Stimulated activated memory B cell treated with anti-CD40 and anti-IgM and Interleukin-4, amounts not matched to agents 10 μg/mL and 1 μg/mL and 100 μg/mL, for 72 hours (primary cell): ENCODE results near the gene COL20A1.

Source experiments
- ATAC-seq: fragments of 150-1000 bp; cut with Tn5 transposase; 2 replicates; pipeline ENCODE4 v1.10.0; 2021
- H3K27ac Mint-ChIP-seq: one replicate; pipeline ENCODE4 v1.8.0; 2022; ENCODE audit warnings: mild to moderate bottlenecking, mixed read lengths
- H3K27me3 Mint-ChIP-seq: one replicate; pipeline ENCODE4 v1.8.0; 2022; ENCODE audit warnings: mixed read lengths
- H3K36me3 Mint-ChIP-seq: one replicate; pipeline ENCODE4 v1.8.0; 2022; ENCODE audit warnings: mixed read lengths
- H3K4me1 Mint-ChIP-seq: one replicate; pipeline ENCODE4 v1.8.0; 2022; ENCODE audit warnings: mixed read lengths
- H3K4me3 Mint-ChIP-seq: one replicate; pipeline ENCODE4 v1.8.0; 2022; ENCODE audit warnings: mild to moderate bottlenecking, moderate library complexity, mixed read lengths
- H3K9me3 Mint-ChIP-seq: one replicate; pipeline ENCODE4 v1.8.0; 2022; ENCODE audit warnings: mixed read lengths

Gene COL20A1

DNA sequence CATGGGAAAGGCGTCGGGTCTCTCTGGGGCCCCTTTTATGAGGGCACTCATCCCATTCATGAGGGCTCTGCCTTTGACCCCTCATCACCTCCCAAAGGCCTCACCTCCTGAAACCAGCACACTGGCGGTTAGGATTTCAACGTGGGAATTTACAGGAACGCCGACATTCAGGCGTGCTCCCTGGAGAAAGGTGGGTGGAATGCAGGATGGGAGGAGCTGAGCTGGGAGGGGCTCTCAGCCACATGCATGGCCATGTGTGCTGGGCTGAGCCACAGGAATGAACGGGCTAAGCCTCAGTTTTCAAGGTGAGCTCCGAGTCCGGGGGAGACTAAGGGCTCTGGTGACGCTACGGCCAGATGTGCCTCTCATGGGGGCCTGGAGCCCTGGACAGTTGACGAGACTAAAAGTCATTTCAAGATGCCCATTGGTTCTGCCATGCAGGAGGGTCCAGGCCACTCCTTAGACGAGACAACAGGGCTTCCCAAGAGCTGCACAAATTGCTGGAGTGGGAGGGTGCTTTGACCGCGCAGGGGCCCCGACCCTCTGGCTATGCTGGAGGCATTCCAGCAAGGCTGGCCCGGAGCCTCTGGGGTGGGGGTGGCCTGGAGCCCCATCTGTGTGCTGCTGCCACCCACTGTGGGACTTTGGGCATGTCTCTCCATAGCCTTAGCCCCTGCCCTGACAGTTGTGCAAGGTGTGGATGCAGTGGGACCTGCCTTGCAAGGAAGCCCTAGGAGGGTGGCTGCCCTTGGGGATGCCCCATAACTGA is 24.1 kb upstream of the COL20A1 start:
- ATAC-seq, result no peak
- peaks cover 14% of the 10 kb centered on the region for H3K4me1 Mint-ChIP-seq
- no peak overlapping the region for H3K27ac Mint-ChIP-seq
- no peaks in the 10 kb centered on the region for H3K9me3 Mint-ChIP-seq
- no peak overlapping the region for H3K4me3 Mint-ChIP-seq
- peaks cover 33% of the 10 kb centered on the region for H3K27me3 Mint-ChIP-seq
- no peaks in the 10 kb centered on the region for H3K36me3 Mint-ChIP-seq

- Mint-ChIP-seq H3K27me3 (peaks cover 24% of the 10 kb centered on the region), H3K9me3 (no peaks in the 10 kb centered on the region), H3K27ac (no peak overlapping the region), H3K4me1 (peaks cover 22% of the 10 kb centered on the region), H3K36me3 (no peaks in the 10 kb centered on the region), H3K4me3 (no peak overlapping the region)
- ATAC-seq, result no peak
Measured at GRCh38 chr20:63269724-63270123, 23.3 kb upstream of the COL20A1 start.

DNA sequence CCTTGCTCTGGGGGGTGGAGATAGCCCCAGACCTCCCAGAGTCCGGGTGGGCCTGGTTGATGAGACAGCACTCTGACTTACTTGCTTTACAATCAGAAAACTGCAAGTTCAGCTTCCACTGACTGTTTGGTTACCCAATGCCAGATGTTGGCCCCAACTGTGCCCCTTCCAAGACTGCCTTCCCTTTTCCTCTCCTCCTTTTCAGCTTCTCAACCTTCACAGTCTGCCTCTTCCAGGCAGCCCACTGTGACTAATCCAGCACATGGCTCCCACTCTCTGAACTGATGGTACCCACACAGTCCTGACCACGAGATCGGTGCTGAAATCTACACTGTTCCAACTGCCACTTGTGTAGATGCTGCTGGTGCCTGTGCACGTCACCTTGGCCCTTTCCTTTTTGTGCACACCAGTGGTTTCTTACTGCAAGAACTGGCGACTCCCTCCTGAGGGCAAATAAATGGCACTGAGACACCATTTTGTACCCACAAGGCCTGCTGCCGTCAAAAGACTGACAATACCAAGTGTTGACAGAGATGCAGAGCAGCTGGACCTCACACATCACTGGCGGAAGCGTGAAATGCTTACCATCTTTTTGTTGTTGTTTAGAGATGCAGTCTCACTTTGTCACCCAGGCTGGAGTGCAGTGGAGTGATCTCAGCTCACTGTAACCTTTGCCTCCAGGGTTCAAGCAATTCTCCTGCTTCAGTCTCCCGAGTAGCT is 22.2 kb upstream of the COL20A1 start:
- peaks cover 14% of the 10 kb centered on the region for H3K27me3 Mint-ChIP-seq
- peaks cover 4% of the 10 kb centered on the region for H3K36me3 Mint-ChIP-seq
- H3K27ac Mint-ChIP-seq, result no peak overlapping the region
- no peak overlapping the region for H3K4me3 Mint-ChIP-seq
- no peak for ATAC-seq
- peaks cover 33% of the 10 kb centered on the region for H3K4me1 Mint-ChIP-seq
- H3K9me3 Mint-ChIP-seq, result no peaks in the 10 kb centered on the region

- peaks cover 7% of the 10 kb centered on the region for H3K27me3 Mint-ChIP-seq
- ATAC-seq, result peak; percentile 94
- H3K9me3 Mint-ChIP-seq, result no peaks in the 10 kb centered on the region
- peak within 1 kb of the TSS; percentile 91 for H3K4me3 Mint-ChIP-seq
- H3K27ac Mint-ChIP-seq, result peak within 1 kb of the TSS; percentile 91
- H3K36me3 Mint-ChIP-seq, result peaks cover 7% of the 10 kb centered on the region
- H3K4me1 Mint-ChIP-seq, result peaks cover 38% of the 10 kb centered on the region
Measured at GRCh38 chr20:63272105-63273058, 20.6 kb upstream of the COL20A1 start, which contains the start of gene ARFGAP1. TSS of gene ARFGAP1 (plus strand) at chr20:63272813. CDS start at chr20:63275581, 2,768 bp downstream.

GRCh38 chr20:63273059-63273579 is 19.9 kb upstream of the COL20A1 start:
- ATAC-seq, result no peak
- Mint-ChIP-seq H3K27me3 (no peaks in the 10 kb centered on the region), H3K36me3 (peaks cover 11% of the 10 kb centered on the region), H3K4me1 (peaks cover 38% of the 10 kb centered on the region), H3K27ac (peak overlapping the region; percentile 91), H3K4me3 (peak overlapping the region; percentile 89), H3K9me3 (no peaks in the 10 kb centered on the region)

DNA sequence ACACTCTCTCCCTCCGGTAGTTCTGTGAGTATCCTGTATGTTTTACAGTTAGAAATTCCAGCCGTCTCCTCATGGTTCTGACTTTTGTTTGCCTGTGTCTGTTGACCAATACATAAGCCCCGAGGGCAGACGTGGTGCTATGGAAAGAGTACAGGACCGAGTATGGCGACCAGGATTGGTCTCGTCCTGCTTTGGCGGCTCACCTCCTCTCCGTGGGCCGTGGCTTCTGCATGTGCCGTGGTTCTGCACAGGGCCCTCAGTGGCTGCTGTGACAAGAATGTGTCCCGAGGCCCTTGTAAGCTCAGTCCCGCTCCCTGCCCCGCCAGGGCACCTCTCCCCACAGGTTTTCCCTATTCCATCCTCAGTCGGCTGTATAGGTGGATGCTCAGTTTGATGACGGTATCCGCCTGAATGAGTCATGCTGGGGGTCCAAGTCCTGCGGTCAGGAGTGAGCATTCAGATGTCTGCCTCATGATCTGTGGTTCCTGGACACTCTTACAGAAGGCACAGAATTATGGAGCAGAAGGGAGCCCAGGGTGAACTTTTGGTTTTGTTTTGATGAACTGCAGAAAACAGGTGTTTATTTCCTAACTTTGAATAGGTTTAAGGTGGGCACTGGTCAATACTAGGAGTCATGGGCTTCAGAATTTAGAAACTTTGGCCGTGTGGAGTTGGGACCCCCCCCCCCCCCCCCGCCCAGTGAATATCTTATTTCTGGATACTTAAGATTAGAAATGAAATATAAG is 19.2 kb upstream of the COL20A1 start:
- Mint-ChIP-seq H3K27me3 (no peaks in the 10 kb centered on the region), H3K9me3 (no peaks in the 10 kb centered on the region), H3K4me3 (peak overlapping the region; percentile 89), H3K27ac (peak overlapping the region; percentile 91), H3K36me3 (peaks cover 16% of the 10 kb centered on the region), H3K4me1 (peaks cover 38% of the 10 kb centered on the region)
- ATAC-seq, result no peak

DNA sequence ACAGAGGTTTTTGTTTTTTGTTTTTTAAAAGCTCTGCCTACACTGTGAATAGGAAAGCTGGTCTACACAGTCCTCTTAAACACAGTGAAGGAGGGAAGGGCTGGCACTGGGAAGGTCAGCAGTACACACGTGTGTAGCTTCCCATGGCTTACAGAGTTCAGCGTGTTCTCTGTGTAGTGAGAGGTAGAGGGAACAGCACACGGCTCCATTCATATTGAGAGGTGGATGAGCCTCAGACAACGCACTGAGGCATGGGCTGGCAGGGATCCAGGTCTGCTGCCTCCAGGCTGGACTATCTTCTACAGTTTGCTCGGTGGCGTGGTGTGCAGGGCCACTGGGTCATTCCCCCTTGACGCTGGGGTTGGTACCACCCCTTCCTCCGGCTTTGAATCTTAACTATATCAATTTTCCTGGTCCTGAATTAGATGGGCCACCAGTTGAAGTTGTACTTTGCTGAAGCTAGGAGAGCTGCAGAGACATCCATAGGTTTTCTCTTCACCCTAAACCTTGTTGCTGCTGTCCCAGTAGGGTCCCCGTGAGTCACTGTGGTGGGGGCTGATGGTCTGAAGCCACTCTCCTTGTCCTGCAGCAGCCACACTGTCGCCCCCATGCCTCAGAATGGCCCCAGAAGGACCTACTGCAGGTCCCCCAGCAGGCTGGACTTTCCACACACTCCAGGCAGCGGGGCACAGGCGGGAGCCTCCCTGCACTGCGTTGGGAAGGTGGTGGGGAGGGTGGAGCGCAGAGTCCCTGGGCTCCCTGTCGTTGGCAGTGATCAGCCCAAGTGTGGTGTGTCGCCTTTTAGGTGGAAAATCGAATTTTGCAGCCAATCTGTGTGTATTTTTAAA is 18.4 kb upstream of the COL20A1 start:
- peaks cover 24% of the 10 kb centered on the region for H3K36me3 Mint-ChIP-seq
- peak overlapping the region; percentile 26 for H3K4me3 Mint-ChIP-seq
- H3K27ac Mint-ChIP-seq, result peak overlapping the region; percentile 19
- ATAC-seq, result no peak
- no peaks in the 10 kb centered on the region for H3K27me3 Mint-ChIP-seq
- H3K9me3 Mint-ChIP-seq, result no peaks in the 10 kb centered on the region
- H3K4me1 Mint-ChIP-seq, result peaks cover 38% of the 10 kb centered on the region

GRCh38 chr20:63275825-63276224 is 17.2 kb upstream of the COL20A1 start:
- H3K4me3 Mint-ChIP-seq, result no peak overlapping the region
- H3K27ac Mint-ChIP-seq, result no peak overlapping the region
- no peaks in the 10 kb centered on the region for H3K9me3 Mint-ChIP-seq
- H3K27me3 Mint-ChIP-seq, result no peaks in the 10 kb centered on the region
- peaks cover 38% of the 10 kb centered on the region for H3K4me1 Mint-ChIP-seq
- no peak for ATAC-seq
- H3K36me3 Mint-ChIP-seq, result peaks cover 29% of the 10 kb centered on the region

GRCh38 chr20:63276956-63277355 is 16.0 kb upstream of the COL20A1 start:
- Mint-ChIP-seq H3K27ac (no peak overlapping the region), H3K9me3 (no peaks in the 10 kb centered on the region), H3K4me1 (peaks cover 31% of the 10 kb centered on the region), H3K27me3 (no peaks in the 10 kb centered on the region), H3K4me3 (no peak overlapping the region), H3K36me3 (peaks cover 30% of the 10 kb centered on the region)
- no peak for ATAC-seq

GRCh38 chr20:63277466-63278272 is 15.3 kb upstream of the COL20A1 start:
- Mint-ChIP-seq H3K4me3 (no peak overlapping the region), H3K27ac (no peak overlapping the region)

DNA sequence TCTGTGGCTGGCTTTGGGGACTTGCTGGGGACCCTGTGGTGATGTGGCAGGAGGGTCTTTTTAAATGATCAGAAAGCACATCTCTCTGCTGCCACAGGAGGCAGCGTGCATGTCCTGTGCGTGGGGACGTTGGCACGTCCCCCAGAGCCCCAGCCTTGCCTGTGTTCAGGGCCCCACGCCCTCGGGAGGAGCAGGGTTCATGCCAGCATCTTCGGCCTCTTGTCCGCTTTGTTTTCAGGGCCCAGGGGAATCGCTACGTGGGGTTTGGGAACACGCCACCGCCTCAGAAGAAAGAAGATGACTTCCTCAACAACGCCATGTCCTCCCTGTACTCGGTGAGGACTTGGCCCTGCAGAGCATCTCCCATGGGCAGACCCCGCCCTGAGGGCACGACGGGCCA is 14.3 kb upstream of the COL20A1 start:
- H3K36me3 Mint-ChIP-seq, result peaks cover 30% of the 10 kb centered on the region
- no peak overlapping the region for H3K27ac Mint-ChIP-seq
- H3K4me1 Mint-ChIP-seq, result peaks cover 26% of the 10 kb centered on the region
- ATAC-seq, result no peak
- no peaks in the 10 kb centered on the region for H3K27me3 Mint-ChIP-seq
- no peak overlapping the region for H3K4me3 Mint-ChIP-seq
- no peaks in the 10 kb centered on the region for H3K9me3 Mint-ChIP-seq

More at GRCh38 chr20:63277466-63278272, 15.3 kb upstream of the COL20A1 start:
- Mint-ChIP-seq H3K36me3 (peaks cover 30% of the 10 kb centered on the region), H3K4me1 (peaks cover 31% of the 10 kb centered on the region), H3K9me3 (no peaks in the 10 kb centered on the region), H3K27me3 (no peaks in the 10 kb centered on the region)
- ATAC-seq, result no peak

DNA sequence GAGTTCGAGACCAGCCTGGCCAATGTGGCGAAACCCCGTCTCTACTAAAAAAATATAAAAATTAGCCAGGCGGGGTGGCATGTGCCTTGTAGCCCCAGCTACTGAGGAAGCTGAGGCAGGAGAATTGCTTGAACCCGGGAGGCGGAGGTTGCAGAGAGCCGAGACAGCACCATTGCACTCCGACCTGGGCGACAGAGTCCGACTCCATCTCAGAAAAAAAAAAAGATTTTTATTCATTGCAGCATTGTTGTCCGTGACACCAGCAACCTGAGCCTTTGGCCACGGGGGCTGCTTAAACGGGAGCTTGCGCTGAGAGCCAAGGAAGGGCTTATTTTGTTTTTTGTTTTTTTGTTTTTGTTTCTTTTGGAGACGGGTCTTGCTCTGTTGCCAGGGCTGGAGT is 13.1 kb upstream of the COL20A1 start:
- no peaks in the 10 kb centered on the region for H3K9me3 Mint-ChIP-seq
- H3K27me3 Mint-ChIP-seq, result no peaks in the 10 kb centered on the region
- peaks cover 14% of the 10 kb centered on the region for H3K4me1 Mint-ChIP-seq
- no peak overlapping the region for H3K27ac Mint-ChIP-seq
- H3K4me3 Mint-ChIP-seq, result no peak overlapping the region
- ATAC-seq, result no peak
- peaks cover 30% of the 10 kb centered on the region for H3K36me3 Mint-ChIP-seq

DNA sequence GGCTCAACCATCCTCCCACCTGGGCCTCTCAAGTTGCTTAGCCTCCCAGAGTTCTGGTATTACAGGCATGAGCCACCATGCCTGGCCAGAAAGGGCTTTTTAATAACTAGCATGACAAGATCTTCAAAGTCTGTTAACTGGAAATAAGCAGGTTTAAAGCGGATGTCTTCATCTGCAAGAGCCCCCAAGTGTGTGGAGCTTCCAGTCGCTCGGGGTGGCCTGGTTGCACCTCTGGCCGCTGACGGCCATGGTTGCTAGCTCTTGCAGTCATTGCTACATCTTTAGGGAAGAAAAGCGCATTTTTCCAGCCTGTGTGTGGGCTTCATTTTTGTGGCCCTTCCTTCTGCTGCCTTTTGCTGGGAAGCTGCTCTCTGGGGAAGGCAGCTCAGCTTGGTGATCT is 12.6 kb upstream of the COL20A1 start:
- H3K4me1 Mint-ChIP-seq, result peaks cover 9% of the 10 kb centered on the region
- H3K27me3 Mint-ChIP-seq, result no peaks in the 10 kb centered on the region
- ATAC-seq, result no peak
- no peak overlapping the region for H3K4me3 Mint-ChIP-seq
- H3K27ac Mint-ChIP-seq, result no peak overlapping the region
- no peaks in the 10 kb centered on the region for H3K9me3 Mint-ChIP-seq
- peaks cover 33% of the 10 kb centered on the region for H3K36me3 Mint-ChIP-seq
